GM10847 (cell line): ENCODE results near the gene ERBB4.

Experiments used
- POLR2A ChIP-seq: IDR thresholded peaks from 2 replicates; pipeline ENCODE4 v1.6.1; 2011; ENCODE audit not compliant: insufficient read length; ENCODE audit errors: extremely low read depth

ERBB4 gene

DNA sequence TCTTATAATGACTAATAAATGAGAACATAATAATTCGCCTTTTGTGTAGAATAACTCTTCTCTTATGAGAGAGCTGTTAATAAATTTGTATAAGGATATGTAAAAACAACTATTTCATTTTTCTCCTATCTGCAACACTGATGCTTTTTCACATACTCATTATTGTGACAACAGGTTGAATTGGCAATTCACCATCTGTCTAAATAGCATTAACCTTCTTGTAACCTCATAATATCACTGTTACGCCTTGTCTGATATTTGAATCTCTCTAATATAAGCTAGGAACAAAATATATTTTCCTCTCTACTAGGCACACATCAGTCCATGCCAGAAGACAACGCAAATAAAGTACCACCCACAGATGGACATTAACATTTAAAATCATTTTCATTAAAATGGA, 1043.3 kb downstream of the ERBB4 start:
- no peak for TF ChIP-seq POLR2A

DNA sequence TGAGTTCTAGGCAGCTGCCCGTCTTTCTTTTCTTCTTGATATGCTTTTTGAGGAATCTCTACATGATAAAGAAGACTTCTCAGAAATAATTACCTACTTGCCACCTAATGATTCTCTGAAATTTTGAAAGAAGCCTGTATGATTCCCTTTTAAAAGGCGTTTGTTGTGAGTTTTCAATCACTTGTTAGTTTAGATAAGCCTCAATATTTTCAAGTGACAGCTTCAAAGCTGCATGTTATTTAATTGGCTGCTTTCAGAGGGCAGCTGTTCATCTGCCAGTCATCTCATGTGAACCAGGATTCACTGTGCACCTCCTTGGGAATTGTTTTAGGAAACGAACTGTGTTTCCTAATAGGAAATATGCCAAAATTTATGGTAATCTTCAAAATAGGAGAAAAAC, 1044.1 kb downstream of the ERBB4 start:
- no peak for TF ChIP-seq POLR2A

DNA sequence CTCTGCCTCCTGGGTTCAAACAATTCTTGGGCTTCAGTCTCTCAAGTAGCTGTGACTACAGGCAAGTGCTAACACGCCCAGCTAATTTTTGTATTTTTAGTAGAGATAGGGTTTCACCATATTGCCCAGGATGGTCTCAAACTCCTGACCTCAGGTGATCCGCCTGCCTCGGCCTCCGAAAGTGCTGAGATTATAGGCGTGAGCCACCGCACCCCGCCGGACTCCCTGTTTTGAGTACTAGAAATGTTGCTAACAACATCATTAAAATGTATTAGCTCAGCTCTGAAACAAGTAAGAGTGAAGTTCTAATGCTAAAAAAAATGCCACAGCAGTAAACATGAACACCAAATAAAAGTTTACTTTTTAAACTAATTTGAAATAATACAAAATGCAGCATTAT, 1044.5 kb downstream of the ERBB4 start:
- TF ChIP-seq POLR2A, result no peak

- no peak for TF ChIP-seq POLR2A
Observed at GRCh38 chr2:211487733-211488132, 1050.9 kb downstream of the ERBB4 start.

GRCh38 chr2:211479536-211480150, 1059.0 kb downstream of the ERBB4 start:
- TF ChIP-seq POLR2A, result no peak

DNA sequence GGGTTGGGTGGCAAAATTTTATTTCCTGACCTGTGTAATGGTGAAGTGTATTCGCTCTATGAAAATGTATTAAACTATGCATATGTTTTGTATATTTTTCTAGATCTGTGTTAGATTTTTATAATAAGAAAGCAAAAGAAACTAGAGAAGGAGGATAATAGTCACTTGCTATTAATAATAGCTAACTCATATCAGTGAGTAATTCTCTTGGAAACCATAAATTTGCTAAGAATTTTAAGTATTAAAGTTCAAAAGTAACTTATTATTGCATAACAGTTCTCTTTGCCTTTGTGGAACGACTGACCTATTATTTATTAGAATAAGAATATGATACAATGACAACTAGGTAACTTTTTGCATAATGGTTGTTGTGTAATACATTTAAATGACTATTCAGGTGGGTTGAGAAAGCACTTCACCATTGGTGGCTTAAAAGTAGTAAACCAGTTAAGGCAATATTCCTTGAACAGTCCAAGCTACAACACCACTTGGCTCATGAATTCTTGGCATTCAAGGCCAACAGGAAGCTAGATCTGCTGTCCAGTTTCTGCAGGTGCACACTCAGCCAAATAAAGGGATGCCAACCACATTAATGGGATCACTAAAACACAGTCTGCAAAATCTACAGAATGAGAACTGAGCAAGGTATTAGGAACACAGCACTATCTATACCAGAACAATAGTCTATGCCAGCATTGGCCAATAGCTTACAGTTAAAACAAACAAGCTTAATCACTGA, 1060.9 kb downstream of the ERBB4 start:
- TF ChIP-seq POLR2A, result no peak

DNA sequence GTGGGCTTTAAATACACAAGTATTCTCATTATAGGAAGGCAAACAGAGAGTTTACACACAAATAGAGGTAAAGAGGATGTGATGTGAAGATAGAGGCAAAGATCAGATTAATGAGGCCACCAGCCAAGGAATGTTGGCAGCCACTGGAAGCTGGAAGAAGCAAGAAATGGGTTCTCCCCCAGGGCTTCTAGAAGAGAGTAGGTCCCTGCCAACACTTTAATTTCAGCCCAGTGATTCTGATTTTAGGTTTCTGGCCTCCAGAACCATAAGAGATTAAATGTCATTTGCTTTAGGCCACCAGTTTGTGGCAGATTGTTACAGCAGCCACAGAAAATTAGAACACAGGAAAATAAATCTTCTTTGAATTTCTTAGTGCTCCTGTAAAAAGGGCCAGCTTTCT, 1065.5 kb downstream of the ERBB4 start:
- no peak for TF ChIP-seq POLR2A

GRCh38 chr2:211469664-211470059, 1068.9 kb downstream of the ERBB4 start:
- TF ChIP-seq POLR2A, result no peak

DNA sequence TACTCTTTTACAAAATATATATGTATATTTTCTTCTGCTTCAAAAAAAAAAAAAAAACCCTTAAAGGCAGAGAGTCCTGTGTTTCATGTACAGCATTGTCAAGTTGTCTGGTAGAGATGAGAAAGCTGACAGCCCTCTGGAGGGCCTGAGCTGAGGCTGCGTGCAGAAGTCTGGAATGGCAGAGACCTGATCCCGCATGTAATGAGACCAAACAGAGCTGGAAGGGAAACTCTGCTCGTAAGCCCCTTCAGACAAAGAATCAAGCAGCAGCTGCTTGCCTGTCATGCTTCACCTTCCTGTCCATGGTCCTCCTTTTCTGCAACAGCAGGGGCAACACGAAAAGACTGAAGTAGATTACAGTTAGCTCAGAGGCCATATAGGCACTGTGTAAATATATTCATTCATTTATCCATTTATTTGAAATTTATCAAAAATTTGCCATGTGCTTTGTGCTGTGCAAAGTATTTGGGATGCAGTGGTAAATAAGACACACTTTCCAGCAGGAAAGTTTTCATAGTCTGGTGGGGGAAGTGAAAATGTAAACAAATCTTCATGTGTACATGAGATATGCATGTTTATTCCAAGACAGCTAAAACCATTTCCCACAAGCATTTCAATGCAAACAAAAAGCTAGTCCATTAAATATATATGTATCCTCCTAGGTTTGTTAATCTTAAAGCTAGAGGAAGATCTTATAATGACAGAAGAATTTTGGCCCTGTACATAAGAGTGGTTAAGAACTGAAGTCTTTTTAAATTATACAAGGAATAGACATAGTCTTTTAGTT, 1069.5 kb downstream of the ERBB4 start:
- TF ChIP-seq POLR2A, result no peak

GRCh38 chr2:211468217-211468616, 1070.4 kb downstream of the ERBB4 start:
- TF ChIP-seq POLR2A, result no peak

DNA sequence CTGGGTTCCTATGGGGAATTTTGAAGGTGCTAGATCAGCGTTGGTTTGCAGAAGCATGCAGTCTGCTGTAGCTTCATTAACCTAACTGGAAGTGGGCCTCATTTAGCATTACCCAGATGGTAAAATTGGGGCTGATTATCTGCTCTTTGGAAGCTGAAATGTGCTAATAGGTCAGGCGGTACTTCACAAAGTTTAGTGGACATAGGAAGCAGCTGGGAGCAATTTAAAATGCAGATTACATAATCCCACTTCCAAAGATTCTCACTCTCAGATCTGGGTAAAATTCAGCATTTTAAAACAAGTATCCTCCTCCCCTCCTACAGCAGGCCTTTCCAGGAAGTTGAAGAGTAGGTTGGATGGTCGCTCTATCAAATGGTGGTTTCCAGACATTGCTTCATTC, 1075.2 kb downstream of the ERBB4 start:
- TF ChIP-seq POLR2A, result no peak

DNA sequence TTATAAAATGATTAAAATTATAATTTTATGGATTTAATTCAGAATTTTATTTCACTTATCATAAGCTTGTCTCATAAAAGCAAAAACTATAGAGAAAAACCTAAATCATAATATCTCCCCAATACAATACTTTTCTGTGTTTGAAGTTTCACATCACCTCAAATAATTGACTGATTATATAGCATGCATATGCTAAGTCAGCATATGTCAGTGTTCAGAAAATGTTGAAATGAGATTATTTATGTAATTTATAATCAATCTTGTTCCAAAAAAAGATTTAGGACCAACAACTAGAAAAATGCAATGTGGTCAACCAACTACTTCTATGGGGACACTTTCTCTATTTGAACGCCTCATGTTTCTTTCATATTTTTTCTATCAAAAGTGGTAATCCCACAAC, 1079.6 kb downstream of the ERBB4 start:
- no peak for TF ChIP-seq POLR2A

GRCh38 chr2:211457325-211457724, 1081.3 kb downstream of the ERBB4 start:
- TF ChIP-seq POLR2A, result no peak

- TF ChIP-seq POLR2A, result no peak
Observed at GRCh38 chr2:211455216-211455841, 1083.3 kb downstream of the ERBB4 start.

DNA sequence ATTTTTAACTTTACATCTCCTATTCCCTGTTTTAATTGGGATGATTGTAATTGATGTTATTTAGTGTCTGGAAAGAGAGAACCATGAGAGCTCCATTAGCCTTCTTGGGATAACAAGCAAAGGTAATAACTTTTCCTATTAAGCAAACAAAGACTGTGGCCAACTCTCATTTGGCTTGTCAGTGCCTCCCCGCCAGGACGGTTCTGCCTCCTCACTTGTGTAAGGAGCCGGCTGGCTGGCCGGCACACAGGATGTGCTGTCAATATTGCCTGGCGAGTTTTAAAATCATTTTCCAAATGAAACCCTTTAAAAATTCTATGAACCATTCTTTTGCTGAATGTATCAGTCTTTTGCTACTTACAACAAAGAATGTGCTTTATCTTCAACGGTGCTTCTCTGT, 1083.9 kb downstream of the ERBB4 start:
- no peak for TF ChIP-seq POLR2A

GRCh38 chr2:211453311-211453887, 1085.2 kb downstream of the ERBB4 start:
- no peak for TF ChIP-seq POLR2A

DNA sequence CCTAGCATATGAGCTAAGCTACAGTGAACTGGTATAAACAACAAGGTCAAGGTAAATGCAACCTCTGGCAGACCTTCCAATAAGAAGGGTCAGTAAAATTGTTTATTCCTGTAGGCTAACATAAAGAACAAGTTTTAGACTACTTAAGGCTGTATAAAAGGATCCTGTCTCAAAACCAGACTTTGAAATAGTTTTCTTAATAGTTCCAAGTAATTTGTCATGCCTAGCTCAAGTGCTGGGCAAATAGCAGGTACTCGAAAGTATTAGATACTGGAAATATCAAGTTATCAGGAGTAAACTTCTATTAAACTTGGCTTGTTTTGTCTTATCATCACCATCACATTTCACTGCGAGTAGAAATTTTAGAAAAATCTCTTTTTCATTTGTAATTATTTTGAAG, 1087.0 kb downstream of the ERBB4 start:
- no peak for TF ChIP-seq POLR2A
